HuH-7.5 (cell line): ENCODE measurements around the gene REEP1.
A peak's percentile ranks its signal among the peaks of the same experiment; 100 is the strongest.

ENCODE experiments used
- DNase-seq: peaks from one replicate; pipeline ENCODE4 v3.0.0; 2011; ENCODE audit warnings: low spot score

The REEP1 gene

DNA sequence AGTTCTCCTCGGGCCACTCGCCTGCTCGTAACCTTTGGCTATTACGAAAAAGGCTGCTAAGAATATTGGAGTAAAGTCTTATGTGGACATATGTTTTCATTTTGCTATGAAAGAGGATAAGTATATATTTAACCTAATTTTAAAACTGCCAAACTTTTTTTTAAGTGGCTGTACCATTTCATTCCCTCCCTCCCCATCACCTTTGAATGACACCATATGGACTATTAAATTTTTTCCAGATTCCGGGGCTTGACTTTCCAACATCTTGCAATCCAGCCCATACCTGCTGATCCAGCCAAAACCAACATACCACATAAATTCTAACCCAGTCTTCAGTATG, 31.5 kb downstream of the REEP1 start:
- no peak for DNase-seq

DNA sequence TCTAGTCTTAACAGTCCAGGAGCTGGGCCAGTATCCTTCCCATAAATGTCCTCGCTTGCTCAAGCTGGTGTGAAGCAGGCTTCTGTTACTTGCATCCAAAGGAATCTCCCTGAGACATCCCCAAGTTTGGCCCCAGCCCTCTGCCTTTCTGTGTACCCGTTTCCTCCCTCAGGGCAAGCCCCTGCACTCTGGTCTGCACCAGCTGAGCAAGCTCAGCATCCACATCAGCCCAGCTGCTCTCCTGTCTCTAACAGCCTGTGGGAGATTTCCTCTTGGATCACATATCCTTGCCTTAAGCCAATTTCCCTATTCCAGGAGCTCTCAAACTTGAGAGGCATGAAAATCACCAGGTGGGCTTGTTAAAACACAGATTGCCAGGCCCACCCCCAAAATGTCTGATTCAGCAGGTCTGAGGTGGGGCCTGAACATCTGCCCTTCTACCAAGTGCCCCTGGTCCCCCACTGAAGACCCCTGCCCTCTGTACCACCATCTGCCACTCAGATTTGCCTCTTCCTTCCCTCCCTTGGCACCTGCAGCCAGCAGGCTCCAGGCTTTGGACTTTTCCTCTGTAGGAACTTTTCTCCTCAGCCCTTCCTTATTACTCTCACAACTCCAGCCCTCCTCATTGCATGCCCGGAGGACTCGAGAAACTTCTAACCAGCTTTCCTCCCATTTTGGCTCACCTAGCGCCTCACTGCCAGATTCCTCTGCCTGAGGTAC, 32.1 kb downstream of the REEP1 start:
- DNase-seq: no peak

DNA sequence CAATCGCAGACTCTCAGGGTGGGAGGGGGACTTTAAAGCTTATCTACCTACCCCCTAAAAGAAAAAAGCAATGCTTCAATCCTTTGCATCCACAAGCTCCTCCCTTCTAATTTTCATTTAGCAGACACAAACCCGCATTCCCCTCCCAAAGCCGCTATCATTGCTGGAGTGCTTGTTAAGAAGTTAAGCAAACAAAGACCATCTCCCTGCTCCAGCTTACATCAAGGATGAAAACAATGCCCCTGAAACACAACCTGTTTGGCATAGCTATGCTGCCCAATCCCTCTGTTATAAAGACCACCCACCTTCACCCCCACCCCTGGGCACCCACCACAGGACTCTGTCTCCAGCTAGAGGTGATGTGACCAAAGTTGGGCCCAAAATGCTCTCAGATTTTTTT, 33.0 kb downstream of the REEP1 start:
- DNase-seq: no peak

DNA sequence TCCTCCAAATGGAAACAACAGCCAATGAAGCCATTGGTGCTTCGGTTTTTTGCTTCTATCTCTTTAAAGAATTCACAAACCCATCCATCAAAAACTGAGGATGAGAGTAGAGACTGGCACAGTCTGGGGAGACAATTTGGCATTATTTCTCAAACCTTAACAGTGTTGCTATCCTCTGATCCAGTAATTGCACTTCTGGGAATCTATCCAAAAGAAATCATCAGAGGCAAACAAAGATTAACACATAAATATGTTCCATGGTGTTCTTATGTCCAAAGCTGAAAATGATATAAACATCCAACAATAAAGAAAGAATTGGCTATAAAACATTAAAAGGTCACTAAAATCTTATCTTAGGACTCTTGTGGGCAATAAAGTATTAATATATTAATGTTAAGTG, 35.1 kb downstream of the REEP1 start:
- DNase-seq: no peak

DNA sequence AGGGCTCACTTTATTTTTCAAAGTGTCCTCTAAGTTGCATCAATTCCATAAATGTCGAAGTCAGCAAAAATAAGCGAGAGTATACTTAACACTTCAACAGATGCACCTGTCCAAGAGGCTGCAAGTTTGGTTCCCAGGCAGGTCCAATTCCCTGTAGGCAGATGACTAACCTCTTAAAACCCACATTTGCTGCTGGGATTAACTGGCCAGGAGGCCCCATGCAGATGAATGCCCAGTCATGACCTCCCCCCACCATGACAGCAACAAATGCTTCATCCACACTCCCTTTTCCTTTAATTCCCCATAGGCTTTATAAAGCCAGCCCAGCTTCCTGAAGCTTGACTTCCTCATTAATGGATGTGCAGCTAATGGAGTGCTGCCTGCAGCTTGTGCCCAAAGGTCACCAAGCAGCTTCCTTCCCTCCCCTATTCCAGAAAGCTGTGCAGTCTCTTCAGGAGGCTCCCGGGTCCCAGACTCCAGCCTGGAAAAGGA, 35.7 kb downstream of the REEP1 start:
- DNase-seq: no peak

DNA sequence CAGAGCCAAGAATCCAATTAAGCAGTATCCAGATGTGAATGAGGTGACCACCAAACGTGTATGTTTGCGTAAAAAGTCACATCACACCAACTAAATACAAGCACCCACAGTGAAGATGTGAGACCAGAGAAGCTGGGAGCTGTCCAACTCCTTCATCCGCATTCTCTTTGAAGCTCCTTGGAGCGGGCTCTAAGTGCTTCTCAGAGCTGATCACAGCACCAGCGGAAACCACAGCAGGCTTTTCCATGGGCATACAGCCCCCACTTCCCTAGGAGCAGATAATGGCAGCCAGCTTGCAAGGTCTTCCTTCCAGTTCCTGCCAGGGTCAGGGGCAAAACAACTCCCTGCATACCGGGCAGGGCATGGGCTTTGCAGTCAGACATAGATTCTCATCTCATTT, 36.4 kb downstream of the REEP1 start:
- no peak for DNase-seq

DNA sequence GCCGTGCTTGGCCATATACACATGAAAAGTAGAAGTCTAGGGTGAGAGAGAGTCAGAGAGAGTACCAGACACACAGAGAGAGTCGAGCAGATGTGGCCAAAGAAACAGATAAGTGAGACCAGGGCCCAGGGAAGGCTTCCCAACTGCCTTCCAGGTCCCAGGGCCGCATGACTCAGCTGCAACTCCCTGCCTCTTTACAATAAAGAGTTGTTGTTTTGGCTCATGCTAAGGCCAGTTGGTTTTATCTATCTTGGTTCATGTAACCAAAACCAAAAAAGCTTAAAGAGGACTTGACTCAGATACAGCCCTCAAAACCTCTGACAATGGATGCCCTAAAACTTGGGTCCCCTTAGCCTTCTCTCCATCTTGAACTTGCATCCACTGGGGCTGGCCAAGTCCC, 36.9 kb downstream of the REEP1 start:
- DNase-seq: no peak

DNA sequence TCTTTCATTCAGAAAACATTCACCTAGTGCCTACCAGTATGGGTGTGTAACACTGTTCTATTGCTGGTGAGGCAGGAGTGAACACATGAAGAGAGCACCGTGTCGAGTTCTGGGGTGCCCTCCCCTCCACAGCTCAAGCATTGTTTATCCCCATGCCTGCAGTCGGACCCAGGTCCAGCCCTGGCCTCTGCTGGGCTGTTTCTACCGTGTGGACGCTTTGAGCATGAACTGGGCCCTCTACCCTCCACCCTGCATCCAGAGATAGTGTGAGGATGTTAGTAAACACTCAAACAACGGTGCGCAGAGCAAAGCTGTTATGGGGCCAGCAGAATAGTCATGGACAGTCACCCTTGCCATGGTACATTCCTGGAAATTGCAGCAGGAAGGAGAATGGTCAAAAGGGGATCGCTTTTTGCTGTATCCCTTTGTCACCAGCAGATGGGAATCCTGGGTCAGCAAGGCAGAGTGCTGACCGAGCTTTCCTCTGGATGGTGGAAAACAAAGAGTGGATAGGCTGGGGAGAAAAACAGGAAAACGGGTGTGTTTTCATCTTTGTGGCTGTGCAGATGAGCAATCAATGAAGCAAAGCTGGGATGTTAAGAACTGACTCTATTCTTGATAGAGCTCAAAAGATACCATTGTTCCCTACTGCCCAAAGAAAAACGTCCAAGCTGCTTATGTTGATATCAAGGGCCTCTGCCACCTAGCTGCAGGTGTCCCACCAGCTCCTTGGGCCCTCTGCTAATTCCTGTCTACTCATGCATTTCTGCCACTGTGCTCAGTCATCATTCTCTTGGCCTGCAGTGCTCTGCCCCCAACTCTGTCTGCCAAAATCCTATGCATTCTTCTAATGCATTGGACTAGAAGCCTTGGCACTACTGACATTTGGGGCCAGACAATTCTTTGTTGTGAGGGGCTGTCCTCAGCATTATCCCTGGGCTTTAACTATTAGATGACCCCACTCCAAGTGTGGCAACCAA, 38.7 kb downstream of the REEP1 start:
- peak; percentile 56 for DNase-seq

DNA sequence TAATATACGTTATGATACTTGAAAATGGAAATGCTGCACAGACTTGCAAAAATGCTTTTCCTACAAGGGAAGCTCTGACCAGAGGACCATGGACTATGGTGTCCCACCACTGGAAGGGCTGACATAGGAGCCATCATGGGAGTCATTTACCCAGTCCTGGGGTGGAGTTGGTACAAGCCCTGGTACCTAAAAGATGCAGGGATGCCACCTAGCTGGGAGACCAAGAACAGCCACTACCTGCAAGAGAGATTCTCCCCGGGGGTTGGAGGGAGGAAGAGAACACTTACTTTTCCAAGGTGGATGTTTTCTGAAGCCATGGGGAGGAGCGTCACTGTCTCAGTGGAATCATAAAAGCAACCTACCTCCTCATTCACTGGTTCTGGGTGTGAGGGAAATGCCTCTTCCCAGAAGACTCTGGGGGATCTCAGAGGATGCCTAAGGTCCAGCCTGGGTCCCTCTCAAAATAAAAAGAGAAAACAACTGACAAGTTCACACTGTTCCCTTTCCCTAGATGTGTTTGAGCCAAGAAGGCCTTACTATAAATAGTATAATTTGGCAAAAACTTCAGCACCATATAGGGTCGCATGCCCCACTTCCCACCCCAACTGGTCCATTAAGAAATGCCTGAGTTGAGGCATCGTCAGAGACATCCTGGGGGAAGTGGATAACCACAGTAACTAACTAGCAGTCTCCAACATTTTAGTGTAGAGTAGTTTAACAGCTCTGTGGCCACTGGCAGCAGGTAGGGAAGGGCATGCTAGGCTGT, 39.9 kb downstream of the REEP1 start:
- no peak for DNase-seq

DNA sequence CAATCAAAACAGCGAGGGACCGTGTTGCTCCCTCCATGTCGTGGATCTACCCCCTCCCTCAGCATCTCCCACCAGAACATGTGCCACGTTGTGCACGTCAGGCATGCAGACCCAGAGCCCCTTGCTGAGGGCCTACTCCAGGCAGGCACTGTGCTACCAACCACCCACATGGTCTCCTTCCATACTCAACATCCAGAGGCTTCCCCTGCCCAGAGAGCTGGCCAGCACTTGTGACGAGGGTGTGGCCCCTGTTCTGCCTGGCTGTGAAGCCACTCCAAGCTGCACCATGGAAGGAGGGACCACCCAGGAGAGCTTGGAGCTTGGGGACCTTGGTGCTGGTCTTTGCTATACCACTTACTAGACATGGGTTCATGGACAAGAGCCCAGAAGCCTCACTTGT, 40.5 kb downstream of the REEP1 start:
- no peak for DNase-seq

DNA sequence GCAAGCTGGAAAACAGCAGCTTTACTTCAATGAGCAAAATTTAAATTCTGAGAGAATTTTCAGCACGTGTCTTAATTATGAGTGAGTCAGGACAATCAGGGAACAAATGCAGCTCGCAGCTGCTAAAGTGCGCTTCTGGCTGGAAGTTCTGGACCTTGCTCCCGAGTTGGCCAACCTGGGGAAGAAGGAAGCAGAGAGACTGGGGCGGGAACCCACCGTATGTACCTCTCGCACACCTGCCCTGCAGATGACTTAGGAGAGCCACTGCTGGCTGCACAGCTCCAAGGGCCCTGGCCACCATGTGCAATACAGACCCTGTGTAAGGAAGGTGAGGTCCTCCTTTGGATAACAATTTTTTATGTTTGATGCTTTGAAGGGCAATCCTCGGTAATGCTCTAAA, 42.4 kb downstream of the REEP1 start:
- no peak for DNase-seq

DNA sequence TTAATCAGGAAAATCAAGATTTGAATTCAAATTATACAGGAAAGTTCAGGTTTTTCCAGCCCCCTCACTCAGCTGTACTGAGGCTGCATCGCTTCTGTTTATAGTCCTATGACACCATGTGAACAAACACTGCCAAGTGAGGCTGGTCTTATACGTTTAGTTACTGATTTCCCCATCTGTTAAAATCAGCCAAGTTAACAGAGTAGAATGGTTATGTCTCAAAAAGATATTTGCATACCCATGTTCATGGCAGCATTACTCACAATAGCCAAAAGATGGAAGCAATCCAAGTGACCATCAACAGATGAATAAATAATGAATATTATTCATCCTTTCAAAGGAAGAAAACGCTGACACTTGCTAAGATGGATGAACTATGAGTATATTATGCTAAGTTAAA, 43.8 kb downstream of the REEP1 start:
- DNase-seq: no peak

DNA sequence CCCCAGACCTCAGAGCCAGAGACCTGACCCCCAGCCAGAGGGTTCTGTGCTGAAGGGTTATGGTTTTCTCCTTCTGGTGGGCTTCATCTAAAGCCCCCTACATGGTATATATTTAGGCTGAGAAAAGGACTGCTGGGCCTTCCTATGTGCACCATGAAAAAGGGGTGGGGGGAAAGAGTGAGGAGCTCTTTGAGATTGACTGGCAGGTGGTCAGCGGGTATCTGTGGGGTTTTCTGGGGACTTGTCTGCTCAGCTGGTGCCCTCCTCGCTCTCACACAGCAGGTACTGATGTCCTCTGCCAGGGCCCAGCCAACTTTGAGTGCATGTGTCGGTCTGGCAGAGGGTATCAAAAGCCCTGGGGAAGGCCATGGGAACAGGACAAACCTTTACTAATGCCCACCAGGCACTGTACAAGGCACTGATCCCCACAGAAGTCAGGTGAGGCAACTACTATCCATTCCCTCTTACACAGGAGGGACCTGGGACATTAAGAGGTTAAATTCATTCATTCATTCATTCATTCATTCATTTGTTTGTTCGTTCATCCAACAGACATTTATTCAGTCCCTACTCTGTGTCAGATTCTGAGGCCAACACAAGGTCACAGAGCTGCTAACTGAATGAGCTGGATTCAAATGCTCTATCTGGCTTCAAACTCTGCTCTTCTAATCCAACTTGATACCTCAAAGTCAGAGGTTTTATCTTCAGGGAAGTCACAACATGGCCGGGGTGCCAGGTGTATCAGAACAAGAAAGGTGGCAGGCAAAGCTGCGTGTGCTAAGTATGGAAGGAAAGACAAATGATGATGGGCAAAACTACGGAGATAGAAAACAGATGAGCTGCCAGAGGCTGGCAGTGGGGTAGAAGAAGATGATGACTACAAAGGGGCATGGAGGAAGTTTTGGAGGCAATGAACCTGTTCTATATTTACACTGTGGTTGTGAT, 44.6 kb downstream of the REEP1 start:
- no peak for DNase-seq

DNA sequence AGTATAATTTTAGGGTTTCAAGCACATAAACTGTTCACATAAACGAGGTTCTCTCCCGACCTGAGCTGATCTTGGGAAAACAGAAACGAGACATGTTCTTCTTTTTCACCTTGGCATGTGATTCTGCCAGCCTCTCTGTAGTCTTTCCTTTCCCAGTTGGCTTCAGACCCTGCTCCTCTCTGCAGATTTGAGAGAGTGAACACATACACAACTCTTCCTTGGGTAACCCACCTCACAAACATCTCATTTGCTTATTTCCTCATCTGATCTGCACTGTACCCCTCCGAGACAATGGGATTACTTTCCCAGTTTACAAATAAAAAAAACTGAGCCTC, 46.1 kb downstream of the REEP1 start:
- no peak for DNase-seq

DNA sequence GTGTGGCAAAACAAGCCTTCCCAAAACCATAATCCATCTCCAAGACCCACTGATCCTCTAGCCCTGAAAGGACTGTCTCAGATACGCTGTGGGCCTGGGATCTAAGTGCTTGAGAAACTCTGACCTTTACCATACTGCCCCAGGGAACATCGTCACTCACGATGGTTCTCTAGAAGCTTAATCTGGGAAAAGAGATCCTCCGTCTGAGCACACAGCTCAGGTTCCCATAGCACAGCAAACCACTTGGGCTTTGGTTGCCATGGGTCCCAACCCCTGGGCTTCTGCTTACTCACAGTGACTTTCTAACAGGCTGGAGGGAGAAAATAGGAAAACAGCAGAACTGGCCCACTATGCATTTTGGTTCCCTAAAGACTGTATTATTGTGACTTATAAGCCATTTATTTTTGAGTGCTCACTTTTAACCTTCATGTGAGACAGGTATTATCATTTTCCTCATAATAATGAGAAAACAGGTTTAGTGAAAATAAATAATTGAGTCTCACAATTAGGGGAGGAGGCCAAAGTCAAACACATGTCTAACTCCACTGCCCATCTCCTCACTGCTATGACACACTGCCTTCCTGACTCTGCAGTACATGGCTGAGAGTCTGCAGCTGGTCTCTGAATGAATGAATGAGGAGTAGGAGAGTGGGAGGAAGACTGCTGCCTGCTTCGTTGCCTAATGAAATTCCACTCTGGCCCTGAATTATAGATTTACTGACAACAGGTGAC, 46.7 kb downstream of the REEP1 start:
- no peak for DNase-seq

DNA sequence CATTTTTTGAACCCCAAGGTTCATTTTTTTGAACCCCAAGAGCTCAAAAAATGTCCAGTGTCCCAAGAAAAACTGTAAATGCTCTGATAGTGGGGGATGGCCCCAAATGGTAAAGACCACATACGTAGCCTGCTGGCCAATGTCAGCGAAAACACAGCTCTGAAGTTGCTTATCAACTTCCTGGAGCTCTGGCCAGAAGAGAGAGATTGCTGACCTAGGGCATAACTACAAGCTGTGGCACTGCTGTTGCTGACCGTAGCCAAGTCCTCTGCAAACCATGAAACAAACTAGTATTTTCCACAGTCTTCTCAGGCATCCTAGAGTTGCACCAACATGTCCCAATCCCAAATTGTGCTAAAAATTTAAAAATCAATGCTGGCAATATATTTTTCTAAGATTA, 50.9 kb downstream of the REEP1 start:
- no peak for DNase-seq

DNA sequence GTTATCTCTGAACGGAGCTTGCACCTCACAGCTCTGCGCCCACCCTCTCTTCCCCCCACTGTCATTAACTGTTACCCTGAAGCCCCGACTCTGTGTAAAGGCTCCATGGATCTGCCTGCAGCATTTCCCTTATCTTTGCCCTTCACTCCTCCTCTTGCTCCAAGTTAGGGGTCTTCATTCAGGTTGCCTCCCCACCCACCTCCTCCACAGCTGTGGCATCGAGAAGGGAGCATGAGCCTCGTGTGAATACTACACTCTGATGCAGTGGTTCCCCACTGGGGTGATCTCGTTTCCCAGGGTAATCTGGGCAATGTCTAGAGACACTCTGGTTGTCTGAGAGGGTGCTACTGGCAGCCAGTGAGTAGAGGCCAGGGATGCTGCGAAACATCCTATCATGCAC, 51.4 kb downstream of the REEP1 start:
- DNase-seq: no peak

DNA sequence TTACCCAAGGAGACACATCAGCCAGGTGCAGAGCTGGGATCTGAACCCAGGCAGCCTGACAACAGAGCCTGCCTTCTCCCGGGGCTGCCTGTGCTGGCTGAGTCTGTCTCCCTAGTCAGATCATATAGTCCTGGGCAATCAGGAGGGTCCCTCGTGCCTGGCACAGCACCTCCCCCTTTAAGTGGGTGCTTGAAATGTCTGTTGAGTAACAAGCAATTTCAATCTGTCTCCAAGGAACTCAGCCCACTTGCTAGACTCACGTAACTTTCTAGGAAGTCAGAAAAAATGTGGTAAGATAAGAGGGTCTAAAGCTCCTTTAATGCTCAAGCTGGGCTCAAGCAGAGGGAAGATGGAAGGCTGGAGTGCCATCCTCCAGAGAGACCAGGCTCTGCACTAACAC, 51.9 kb downstream of the REEP1 start:
- DNase-seq: no peak

DNA sequence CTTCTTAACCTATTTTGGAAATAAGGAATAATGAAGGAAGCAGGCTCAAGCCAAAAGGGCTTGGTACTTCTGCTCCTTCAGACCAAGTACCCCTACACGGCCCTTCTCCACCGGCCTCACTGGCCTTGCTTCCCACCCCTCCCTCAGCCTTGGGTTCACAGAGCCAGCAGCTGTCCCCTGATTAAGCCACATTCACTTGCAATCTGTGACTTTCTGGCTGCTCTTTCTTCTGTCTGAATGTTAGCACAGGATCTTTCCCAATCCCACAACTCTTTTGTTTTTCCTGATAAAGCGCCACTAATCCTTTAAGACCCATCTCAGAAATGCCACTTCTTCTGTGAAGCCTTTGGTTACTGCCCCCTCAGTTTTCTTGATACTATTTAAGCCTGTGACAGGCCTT, 52.4 kb downstream of the REEP1 start:
- DNase-seq: no peak

DNA sequence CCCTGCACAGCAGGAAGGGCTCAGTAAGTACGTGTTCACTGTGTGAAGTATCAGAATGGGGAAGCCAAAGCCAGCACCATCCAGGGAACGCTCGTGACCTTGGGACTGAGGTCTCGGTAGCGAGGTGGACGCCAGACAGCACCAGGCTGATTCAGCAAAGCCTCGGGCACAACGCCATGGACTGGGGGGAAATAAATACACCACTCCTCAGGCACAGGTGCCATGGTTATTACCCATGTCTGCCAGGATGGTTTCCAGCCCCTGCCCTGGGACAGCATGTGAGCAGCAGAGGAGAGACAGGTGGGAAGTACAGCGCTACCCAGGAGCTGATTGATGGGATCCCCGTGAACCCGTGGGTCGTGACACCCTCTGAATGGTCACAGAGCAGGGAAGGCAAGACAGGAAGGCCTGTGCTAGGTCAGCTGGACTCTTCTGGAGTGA, 53.0 kb downstream of the REEP1 start:
- no peak for DNase-seq
